GM21381 (cell line): Measurements from ENCODE around the gene ENDOV.

ENCODE experiments used
- ATAC-seq: cut with Tn5 transposase; IDR thresholded peaks from one replicate; pipeline ENCODE4 v1.9.1; 2021; ENCODE audit warnings: mild to moderate bottlenecking, moderate library complexity; ENCODE audit not compliant: unreplicated experiment

The ENDOV gene

DNA sequence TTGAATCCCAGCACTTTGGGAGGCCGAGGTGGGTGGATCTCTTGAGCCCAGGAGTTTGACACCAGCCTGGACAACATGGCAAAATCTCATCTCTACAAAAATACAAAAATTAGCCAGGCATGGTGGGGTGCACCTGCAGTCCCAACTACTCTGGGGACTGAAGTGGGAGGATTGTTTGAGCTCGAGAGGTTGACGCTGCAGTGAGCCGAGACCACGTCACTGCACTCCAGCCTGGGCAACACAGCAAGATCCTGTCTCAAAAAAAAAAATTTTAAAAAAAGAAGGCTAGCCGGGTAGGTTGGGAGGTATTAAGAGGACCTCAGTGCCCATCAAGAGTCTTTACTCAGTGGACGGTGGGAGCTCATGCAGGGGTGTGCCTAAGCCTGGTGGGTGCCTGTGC, 65.3 kb downstream of the ENDOV start:
- no peak for ATAC-seq

DNA sequence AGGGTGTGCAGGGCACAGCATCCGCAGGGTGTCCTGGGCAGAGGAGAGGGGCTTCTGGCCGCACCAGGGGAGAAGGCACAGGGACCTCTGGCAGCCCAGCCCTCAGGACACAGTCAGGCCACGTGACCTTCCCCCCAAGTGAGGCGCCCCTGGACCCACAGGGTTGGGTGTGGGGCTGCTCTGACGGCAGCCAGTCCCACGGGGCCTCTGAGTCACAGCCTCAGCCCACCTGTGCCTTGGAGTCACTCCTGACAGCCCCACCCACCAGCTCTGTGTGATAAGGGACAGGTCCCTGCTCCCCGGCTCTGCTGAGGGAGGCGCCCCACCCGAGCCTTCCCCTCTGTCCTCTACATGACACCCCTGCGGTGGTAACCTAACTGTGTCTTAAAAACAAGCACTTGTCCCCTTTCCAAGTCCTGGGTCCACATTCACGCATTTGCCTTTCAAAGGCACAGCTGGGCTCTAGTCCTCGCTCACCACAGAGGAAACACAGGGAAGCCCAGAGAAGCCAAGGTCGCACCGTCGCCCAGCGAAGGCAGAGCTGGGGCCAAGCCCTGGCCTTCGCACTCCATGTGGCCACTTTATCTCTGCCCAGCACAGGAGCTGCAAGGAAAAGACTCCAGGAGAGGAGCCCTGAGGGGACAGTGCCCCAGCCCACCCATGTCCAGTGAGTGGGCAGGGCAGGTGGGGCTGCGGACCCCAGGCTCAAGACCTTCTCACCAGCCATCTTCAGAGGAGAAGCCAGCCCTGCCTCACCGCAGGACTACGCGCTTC, 66.5 kb downstream of the ENDOV start:
- no peak for ATAC-seq

DNA sequence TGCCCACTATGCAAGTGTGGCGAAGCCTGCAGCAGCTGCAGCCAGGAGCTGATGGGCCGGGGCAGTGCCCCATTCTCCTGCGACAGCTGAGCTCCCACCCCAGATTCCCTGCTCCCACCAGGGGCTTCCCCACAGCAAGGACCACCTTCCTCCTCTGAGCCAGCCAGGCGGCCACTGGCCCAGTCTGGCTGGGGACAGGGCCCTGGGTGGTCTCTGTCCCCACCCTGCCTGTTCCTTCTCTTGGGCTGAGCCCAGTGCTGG, 67.0 kb downstream of the ENDOV start:
- no peak for ATAC-seq

DNA sequence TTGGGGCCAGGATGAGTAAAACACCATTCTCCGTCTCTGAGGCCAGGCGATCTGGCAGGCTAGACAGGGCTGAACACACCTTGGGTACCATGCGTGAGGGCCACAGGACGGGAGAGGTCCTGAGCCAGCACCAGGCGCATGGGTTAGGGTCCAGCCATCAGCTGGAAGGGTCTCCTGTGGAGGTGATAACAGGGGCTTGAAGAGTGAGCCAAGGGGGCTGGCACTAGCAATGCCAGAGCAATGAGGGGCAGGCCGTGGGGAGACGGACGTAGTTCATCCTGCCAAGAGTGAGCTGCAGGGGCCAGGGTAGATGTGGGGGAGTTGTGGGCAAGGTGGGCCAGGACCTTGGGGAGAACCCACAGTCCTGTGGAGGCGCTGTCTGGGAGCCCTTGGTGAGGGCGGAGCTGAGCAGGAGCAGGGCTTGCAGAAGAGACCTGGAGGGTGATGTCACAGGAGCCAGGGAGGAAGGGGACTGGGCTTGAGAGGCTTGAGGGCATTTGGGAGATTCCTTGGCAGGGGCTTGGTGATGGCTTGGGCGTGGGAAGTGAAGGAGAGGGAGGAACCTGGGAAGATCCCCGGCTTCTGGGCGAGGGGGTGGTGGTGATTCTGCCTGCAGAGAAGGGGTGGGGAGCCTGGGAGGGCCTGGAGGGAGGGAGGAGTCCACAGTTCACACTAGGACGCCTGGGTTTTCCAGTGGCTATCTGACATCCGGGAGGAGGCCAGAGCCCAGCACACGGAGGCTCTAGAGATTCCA, 67.8 kb downstream of the ENDOV start:
- no peak for ATAC-seq

DNA sequence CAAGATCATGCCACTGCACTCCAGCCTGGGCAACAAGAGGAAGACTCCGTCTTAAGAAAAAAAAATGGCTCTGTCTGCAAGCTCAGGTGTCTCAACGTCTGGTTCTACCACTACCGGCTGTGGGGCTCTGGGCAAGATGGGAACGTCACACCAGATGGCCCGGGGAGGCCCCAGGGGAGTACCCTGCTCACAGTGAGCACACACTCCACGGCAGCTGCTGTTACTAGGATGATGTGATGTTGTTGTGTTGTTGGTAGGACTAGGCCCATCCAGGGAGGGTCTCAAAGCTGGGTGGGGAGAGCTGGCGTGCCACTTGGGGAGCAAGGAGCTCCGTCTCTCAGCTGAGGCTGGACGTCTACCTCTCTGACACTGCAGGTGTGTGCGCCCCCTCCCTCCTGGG, 70.9 kb downstream of the ENDOV start:
- ATAC-seq: no peak

DNA sequence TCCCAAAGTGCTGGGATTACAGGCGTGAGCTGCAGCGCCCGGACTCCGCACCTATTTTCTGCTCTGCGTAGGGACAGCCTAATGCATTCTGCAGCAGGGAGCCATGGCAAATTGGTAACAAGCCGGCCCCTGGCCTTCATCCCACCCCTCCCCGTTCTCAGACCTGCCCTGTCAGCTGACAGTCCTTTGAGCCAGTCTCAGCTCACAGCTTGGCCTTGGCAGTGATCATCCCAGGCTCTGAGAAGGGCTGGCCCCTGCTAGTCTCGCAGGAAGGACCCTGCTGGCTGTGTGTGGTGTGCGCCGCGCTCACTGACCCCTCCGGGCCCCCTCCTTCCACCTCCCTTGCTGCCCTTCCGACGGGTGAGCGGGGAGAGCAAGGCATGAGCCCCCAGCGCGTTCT, 71.7 kb downstream of the ENDOV start:
- ATAC-seq: no peak

DNA sequence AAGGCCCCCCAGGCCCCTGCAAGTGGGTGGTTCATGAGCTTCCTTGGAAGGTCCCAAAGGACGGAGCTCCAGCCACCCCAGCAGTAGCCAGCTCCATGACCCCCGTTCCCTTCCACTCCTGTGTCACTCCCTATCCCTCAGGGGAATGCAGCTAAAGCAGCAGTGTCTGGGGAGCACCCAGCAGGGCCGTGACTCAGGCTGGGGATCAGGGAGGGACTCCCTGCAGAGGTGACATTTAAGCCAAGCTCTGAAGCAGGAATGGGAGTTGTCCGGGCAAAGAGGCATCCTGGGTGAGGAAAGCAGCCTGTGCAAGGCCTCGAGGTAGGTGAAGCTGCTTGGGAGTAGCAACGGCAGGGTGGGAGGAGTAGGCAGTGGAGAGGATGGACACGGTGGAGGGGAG, 72.5 kb downstream of the ENDOV start:
- ATAC-seq: no peak
